Spleen (tissue), 11 donors: Measurements from ENCODE around the gene POLE4. TPM values are rescaled to one million over a fixed set of nuclear protein-coding genes. Genes with fewer than 3 reads are reported as not detected.

Experiments used
- DNase-seq: peaks from one replicate; pipeline ENCODE4 v3.0.0-alpha.2; 2020
- H3K27ac ChIP-seq, 8 donors: fragments of 200-600 bp; sonication (generic) in 7 of 8; 1 replicate in 4 of 8; 2 replicates in 4 of 8; pipeline versions ENCODE4 v1.5.0 to v1.8.0; 2016 to 2021; ENCODE audit warnings: inconsistent platforms in 4 of 8, mild to moderate bottlenecking in 4 of 8, moderate library complexity in 1 of 8
- H3K27me3 ChIP-seq, 7 donors: fragments of 200-600 bp; sonication (generic) in 6 of 7; replicated peaks in 1 of 7; 1 replicate in 4 of 7; 2 replicates in 3 of 7; pipeline versions ENCODE4 v1.5.0 to v1.8.0; 2016 to 2021; ENCODE audit warnings: inconsistent platforms in 3 of 7, mild to moderate bottlenecking in 1 of 7
- H3K36me3 ChIP-seq, 6 donors: fragments of 200-600 bp; sonication (generic) in 5 of 6; 1 replicate in 4 of 6; 2 replicates in 2 of 6; pipeline versions ENCODE4 v1.5.0 to v1.8.0; 2016 to 2021; ENCODE audit warnings: inconsistent platforms in 2 of 6
- H3K4me1 ChIP-seq, 6 donors: fragments of 200-600 bp; sonication (generic) in 5 of 6; 1 replicate in 3 of 6; 2 replicates in 3 of 6; pipeline versions ENCODE4 v1.5.0 to v1.8.0; 2016 to 2021; ENCODE audit warnings: inconsistent platforms in 3 of 6
- H3K4me3 ChIP-seq, 8 donors: fragments of 200-600 bp; sonication (generic) in 7 of 8; 1 replicate in 4 of 8; 2 replicates in 4 of 8; pipeline versions ENCODE4 v1.5.0 to v1.8.0; 2016 to 2021; ENCODE audit warnings: inconsistent platforms in 4 of 8, mild to moderate bottlenecking in 4 of 8, moderate library complexity in 2 of 8
- H3K9me3 ChIP-seq, 8 donors: fragments of 200-600 bp; sonication (generic) in 7 of 8; 1 replicate in 4 of 8; 2 replicates in 4 of 8; pipeline versions ENCODE4 v1.5.0 to v1.8.0; 2016 to 2021; ENCODE audit warnings: inconsistent platforms in 4 of 8
- CTCF ChIP-seq, 11 experiments: fragments of 200-600 bp in 7 of 11; fragments of 450-650 bp in 4 of 11; sonication (generic) in 4 of 11; IDR thresholded peaks in 8 of 11; conservative IDR thresholded peaks in 3 of 11; 1 replicate in 7 of 11; 2 replicates in 4 of 11; pipeline versions ENCODE4 v1.4.0 to v1.8.0; 2016 to 2021; ENCODE audit warnings: antibody characterized with exemption in 11 of 11, inconsistent platforms in 4 of 11, mild to moderate bottlenecking in 1 of 11
- POLR2A ChIP-seq, 3 donors: fragments of 450-650 bp; IDR thresholded peaks; one replicate each; pipeline ENCODE4 v1.5.1; 2017; ENCODE audit warnings: antibody characterized with exemption in 3 of 3, mild to moderate bottlenecking in 1 of 3
- POLR2AphosphoS5 ChIP-seq, 3 donors: sonication (generic); formaldehyde crosslinking; IDR thresholded peaks; one replicate each; pipeline ENCODE4 v1.5.1; 2017; ENCODE audit warnings: antibody characterized with exemption in 3 of 3
- WGBS, 5 donors: extraction: QIAGEN DNeasy Blood & Tissue Kit in 3 of 5; methylation state at CpG; one replicate each; pipeline versions ENCODE4 v1.1.5 to v1.1.7; 2013 to 2018; 5-methylcytosine and 5-hydroxymethylcytosine counted together
- intact Hi-C: fragments of 100-400 bp; cut with DNase I; formaldehyde crosslinking; loops from one replicate; pipeline ENCODE4 v1.15.0; 2023; ENCODE audit warnings: low total_unique reads
- polyA plus RNA-seq, 3 donors: library from polyadenylated mRNA; stranded (reverse); fragments of 200-250 nt; gene quantifications; one replicate each; pipeline ENCODE4 v1.2.1, GENCODE V29; 2013
- total RNA-seq, 7 donors: library from RNA; depleted of rRNA in 3 of 7; stranded (reverse); fragments of >200 nt in 3 of 7; fragmentation: NEBNext Ultra II Directional in 4 of 7; extraction: Animal tissue kit (Norgen Biotek cat#: 25700) in 4 of 7; gene quantifications; one replicate each; pipeline versions ENCODE4 v1.1.0 to v1.2.1, GENCODE V29; 2016 to 2021
- donor health status: healthy with polysubstance abuse.
- donor health status: DM: no; HTN: no; CAD: no; lungs with moderate emphysema.
- donor health status: DM: no; HTN: no; CAD: no.
- donor health status: Bipolar disorder and iron deficiency.
- donor health status: healthy.
- donor health status: DM: no; HTN: no; CAD: no.
- donor health status: DM: yes; HTN: yes; CAD: no.

POLE4 gene
- total and polyA plus RNA-seq, 10 donors = 22.8 to 96.9 (median 46.4) TPM

GRCh38 chr2:74942263-74942662 lies 16.2 kb upstream of the POLE4 start:
- H3K4me1 ChIP-seq = peaks cover 0 to 6% (median 0%) of the 10 kb centered on the region in 6 donors
- no peak for TF ChIP-seq POLR2A (IDR thresholded peaks at IDR 0.05)
- no peak for TF ChIP-seq CTCF (IDR thresholded peaks at IDR 0.05 in 8 of 11, conservative IDR thresholded peaks at IDR 0.05 in 3 of 11)
- TF ChIP-seq POLR2AphosphoS5 (IDR thresholded peaks at IDR 0.05) = no peak
- WGBS, 5 donors = 84 to 95% (median 88%) methylated on average over 5 of the region's 5 CpGs

DNA sequence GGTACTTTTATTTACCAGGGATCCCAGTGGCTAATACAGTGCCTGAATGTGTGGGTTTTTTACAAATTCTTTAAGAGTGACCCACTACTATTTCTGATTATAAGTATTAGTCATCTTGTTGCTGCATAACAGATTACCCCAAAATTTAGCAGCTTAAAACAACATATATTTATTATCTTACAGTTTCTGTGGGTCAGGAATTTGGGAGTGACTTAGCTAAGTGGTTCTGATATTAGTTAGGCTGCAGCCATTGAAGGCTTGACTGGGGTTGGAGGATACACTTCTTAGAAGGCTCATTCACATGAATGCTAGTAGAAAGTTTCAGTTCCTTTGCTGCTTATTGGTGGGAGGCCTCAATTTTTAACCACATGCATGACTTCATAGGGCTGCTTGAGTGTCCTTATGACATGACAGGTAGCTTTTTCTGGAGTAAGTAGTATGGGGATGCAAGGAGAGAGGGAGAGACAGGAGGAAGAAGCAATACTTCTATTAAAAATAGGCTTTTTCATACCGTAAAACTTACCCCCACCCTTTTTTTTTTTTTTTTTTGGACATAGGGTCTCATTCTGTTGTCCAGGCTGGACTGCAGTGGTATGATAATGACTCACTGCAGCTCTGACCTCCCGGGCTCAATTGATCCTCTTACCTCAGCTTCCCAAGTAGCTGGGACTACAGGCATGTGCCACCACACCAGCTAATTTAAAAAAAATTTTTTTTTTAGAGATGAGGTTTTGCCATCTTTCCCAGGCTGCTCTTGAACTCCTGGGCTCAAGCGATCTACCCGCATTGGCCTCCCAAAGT lies 13.3 kb upstream of the POLE4 start:
- TF ChIP-seq CTCF (IDR thresholded peaks at IDR 0.05 in 8 of 11, conservative IDR thresholded peaks at IDR 0.05 in 3 of 11) (no peak), POLR2AphosphoS5 (IDR thresholded peaks at IDR 0.05) (no peak), POLR2A (IDR thresholded peaks at IDR 0.05) (no peak)
- intact Hi-C loops = no loop called here
- Histone ChIP-seq H3K4me1 (peaks cover 0 to 6% (median 0%) of the 10 kb centered on the region in 6 donors), H3K36me3 (no peaks in the 10 kb centered on the region), H3K9me3 (peaks cover 0 to 13% (median 0%) of the 10 kb centered on the region in 8 donors), H3K4me3 (no peak overlapping the region), H3K27me3 (no peaks in the 10 kb centered on the region), H3K27ac (no peak overlapping the region)
- 84 to 94% (median 89%) methylated on average over 4 of the region's 4 CpGs for WGBS, 5 donors
- DNase-seq = no peak

More at GRCh38 chr2:74942263-74942662, 16.2 kb upstream of the POLE4 start:
- H3K27me3 ChIP-seq = no peaks in the 10 kb centered on the region
- no peaks in the 10 kb centered on the region for H3K36me3 ChIP-seq
- H3K4me3 ChIP-seq = no peak overlapping the region
- intact Hi-C loops = no loop called here
- H3K27ac ChIP-seq = no peak overlapping the region
- H3K9me3 ChIP-seq = no peaks in the 10 kb centered on the region
- no peak for DNase-seq

DNA sequence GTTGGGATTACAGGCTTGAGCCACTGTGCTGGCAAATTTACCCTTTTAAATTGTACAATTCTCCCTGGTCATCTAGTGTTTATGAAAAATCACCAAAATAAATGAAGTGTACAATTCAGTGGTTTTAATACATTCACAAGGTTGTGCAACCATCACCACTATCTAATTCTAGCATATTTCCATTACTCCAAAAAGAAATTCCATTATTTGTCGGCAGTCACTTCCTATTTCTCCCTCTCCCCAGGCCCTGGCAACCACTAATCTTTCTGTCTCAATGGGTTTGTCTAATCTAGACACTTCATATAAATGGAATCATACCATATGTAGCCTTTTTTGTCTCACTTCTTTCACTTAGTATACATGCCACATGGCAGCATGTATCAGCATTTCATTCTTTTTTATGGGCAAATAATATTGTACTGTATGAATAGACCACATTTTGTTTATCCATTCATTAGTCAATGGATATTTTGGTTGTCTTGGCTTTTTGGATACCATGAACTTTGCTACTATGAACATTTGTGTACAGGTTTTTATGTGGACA lies 12.6 kb upstream of the POLE4 start:
- Histone ChIP-seq H3K27ac (no peak overlapping the region), H3K36me3 (no peaks in the 10 kb centered on the region), H3K4me3 (no peak overlapping the region), H3K27me3 (no peaks in the 10 kb centered on the region), H3K4me1 (peaks cover 0 to 6% (median 0%) of the 10 kb centered on the region in 6 donors), H3K9me3 (peaks cover 0 to 20% (median 2%) of the 10 kb centered on the region in 8 donors)
- WGBS, 5 donors = 66 to 86% (median 77%) methylated on average over 1 of the region's 1 CpG
- DNase-seq = no peak
- intact Hi-C loops = no loop called here
- TF ChIP-seq CTCF (IDR thresholded peaks at IDR 0.05 in 8 of 11, conservative IDR thresholded peaks at IDR 0.05 in 3 of 11) (no peak), POLR2AphosphoS5 (IDR thresholded peaks at IDR 0.05) (no peak), POLR2A (IDR thresholded peaks at IDR 0.05) (no peak)

GRCh38 chr2:74947703-74948102 lies 10.7 kb upstream of the POLE4 start:
- no peak overlapping the region for H3K4me3 ChIP-seq
- peaks cover 0 to 6% (median 0%) of the 10 kb centered on the region in 6 donors for H3K4me1 ChIP-seq
- H3K36me3 ChIP-seq = peaks cover 0 to 3% (median 0%) of the 10 kb centered on the region in 6 donors
- H3K9me3 ChIP-seq = peaks cover 0 to 37% (median 13%) of the 10 kb centered on the region in 8 donors
- WGBS, 5 donors = 89 to 98% (median 94%) methylated on average over 4 of the region's 4 CpGs
- H3K27ac ChIP-seq = no peak overlapping the region
- intact Hi-C loops = no loop called here
- H3K27me3 ChIP-seq = no peaks in the 10 kb centered on the region
- TF ChIP-seq CTCF (IDR thresholded peaks at IDR 0.05 in 8 of 11, conservative IDR thresholded peaks at IDR 0.05 in 3 of 11) (no peak), POLR2AphosphoS5 (IDR thresholded peaks at IDR 0.05) (no peak), POLR2A (IDR thresholded peaks at IDR 0.05) (no peak)
- DNase-seq = no peak
